ENCODE results near the gene SLC15A5. TPM values are rescaled to one million over a fixed set of nuclear protein-coding genes. Genes with fewer than 3 reads are reported as not detected.

Gene SLC15A5
- total and polyA plus RNA-seq, 4 donors = not detected

- H3K36me3 ChIP-seq (ENCODE audit: control insufficient read depth in 1 of 2, insufficient read depth in 2 of 2, low read length in 1 of 2) = no peaks in the 10 kb centered on the region
- H3K27ac ChIP-seq (ENCODE audit: low read depth in 1 of 2, low read length in 2 of 2) = no peak overlapping the region
- H3K4me1 ChIP-seq (ENCODE audit: control insufficient read depth in 1 of 2, insufficient read depth in 2 of 2, low read length in 2 of 2) = no peaks in the 10 kb centered on the region
- intact Hi-C loops (cut with DNase I) = no loop called here
- H3K9me3 ChIP-seq (ENCODE audit: control insufficient read depth, low read length) = no peaks in the 10 kb centered on the region
- no peak for DNase-seq
- no peaks in the 10 kb centered on the region for H3K27me3 ChIP-seq (ENCODE audit: control insufficient read depth in 1 of 2, insufficient read depth in 2 of 2, low read length in 1 of 2)
- ATAC-seq (ENCODE audit: low FRiP score) = peak; percentile 64
- no peak overlapping the region for H3K4me3 ChIP-seq (ENCODE audit: low read length in 2 of 2)
- 53 to 61% methylated on average over 3 of the region's 3 CpGs for WGBS, 2 donors
Observed at GRCh38 chr12:16281157-16281556, 3.7 kb upstream of the SLC15A5 start.

- no peak overlapping the region for H3K27ac ChIP-seq (ENCODE audit: low read depth in 1 of 2, low read length in 2 of 2)
- intact Hi-C loops (cut with DNase I) = no loop called here
- ATAC-seq (ENCODE audit: low FRiP score) (no peak), DNase-seq (no peak)
- no peaks in the 10 kb centered on the region for H3K36me3 ChIP-seq (ENCODE audit: control insufficient read depth in 1 of 2, insufficient read depth in 2 of 2, low read length in 1 of 2)
- H3K9me3 ChIP-seq (ENCODE audit: control insufficient read depth, low read length) = no peaks in the 10 kb centered on the region
- H3K4me1 ChIP-seq (ENCODE audit: control insufficient read depth in 1 of 2, insufficient read depth in 2 of 2, low read length in 2 of 2) = no peaks in the 10 kb centered on the region
- no peak overlapping the region for H3K4me3 ChIP-seq (ENCODE audit: low read length in 2 of 2)
- H3K27me3 ChIP-seq (ENCODE audit: control insufficient read depth in 1 of 2, insufficient read depth in 2 of 2, low read length in 1 of 2) = no peaks in the 10 kb centered on the region
- WGBS, 2 donors = 63 to 67% methylated on average over 3 of the region's 3 CpGs
Observed at GRCh38 chr12:16272222-16272621, 5.3 kb downstream of the SLC15A5 start.

GRCh38 chr12:16271062-16271461, 6.4 kb downstream of the SLC15A5 start:
- intact Hi-C loops (cut with DNase I) = no loop called here
- WGBS, 2 donors = 25 to 26% methylated on average over 1 of the region's 1 CpG
- Histone ChIP-seq H3K9me3 (ENCODE audit: control insufficient read depth, low read length) (no peaks in the 10 kb centered on the region), H3K27me3 (ENCODE audit: control insufficient read depth in 1 of 2, insufficient read depth in 2 of 2, low read length in 1 of 2) (no peaks in the 10 kb centered on the region), H3K36me3 (ENCODE audit: control insufficient read depth in 1 of 2, insufficient read depth in 2 of 2, low read length in 1 of 2) (no peaks in the 10 kb centered on the region), H3K27ac (ENCODE audit: low read depth in 1 of 2, low read length in 2 of 2) (no peak overlapping the region), H3K4me1 (ENCODE audit: control insufficient read depth in 1 of 2, insufficient read depth in 2 of 2, low read length in 2 of 2) (no peaks in the 10 kb centered on the region), H3K4me3 (ENCODE audit: low read length in 2 of 2) (no peak overlapping the region)
- ATAC-seq (ENCODE audit: low FRiP score) (no peak), DNase-seq (no peak)

GRCh38 chr12:16269946-16270345, 7.5 kb downstream of the SLC15A5 start:
- ATAC-seq (ENCODE audit: low FRiP score) = no peak
- WGBS, 2 donors = 52 to 68% methylated on average over 2 of the region's 2 CpGs

GRCh38 chr12:16266085-16266484, 11.4 kb downstream of the SLC15A5 start:
- Histone ChIP-seq H3K36me3 (ENCODE audit: control insufficient read depth in 1 of 2, insufficient read depth in 2 of 2, low read length in 1 of 2) (no peaks in the 10 kb centered on the region), H3K9me3 (ENCODE audit: control insufficient read depth, low read length) (no peaks in the 10 kb centered on the region), H3K27ac (ENCODE audit: low read depth in 1 of 2, low read length in 2 of 2) (no peak overlapping the region), H3K27me3 (ENCODE audit: control insufficient read depth in 1 of 2, insufficient read depth in 2 of 2, low read length in 1 of 2) (no peaks in the 10 kb centered on the region), H3K4me1 (ENCODE audit: control insufficient read depth in 1 of 2, insufficient read depth in 2 of 2, low read length in 2 of 2) (no peaks in the 10 kb centered on the region), H3K4me3 (ENCODE audit: low read length in 2 of 2) (no peak overlapping the region)
- 62 to 68% methylated on average over 1 of the region's 1 CpG for WGBS, 2 donors
- DNase-seq (no peak), ATAC-seq (ENCODE audit: low FRiP score) (no peak)
- intact Hi-C loops (cut with DNase I) = no loop called here

More at GRCh38 chr12:16269946-16270345, 7.5 kb downstream of the SLC15A5 start:
- H3K4me3 ChIP-seq (ENCODE audit: low read length in 2 of 2) = no peak overlapping the region
- no peaks in the 10 kb centered on the region for H3K36me3 ChIP-seq (ENCODE audit: control insufficient read depth in 1 of 2, insufficient read depth in 2 of 2, low read length in 1 of 2)
- H3K4me1 ChIP-seq (ENCODE audit: control insufficient read depth in 1 of 2, insufficient read depth in 2 of 2, low read length in 2 of 2) = no peaks in the 10 kb centered on the region
- H3K27me3 ChIP-seq (ENCODE audit: control insufficient read depth in 1 of 2, insufficient read depth in 2 of 2, low read length in 1 of 2) = no peaks in the 10 kb centered on the region
- DNase-seq = no peak
- intact Hi-C loops (cut with DNase I) = no loop called here
- H3K27ac ChIP-seq (ENCODE audit: low read depth in 1 of 2, low read length in 2 of 2) = no peak overlapping the region
- H3K9me3 ChIP-seq (ENCODE audit: control insufficient read depth, low read length) = no peaks in the 10 kb centered on the region

GRCh38 chr12:16261944-16262475, 15.5 kb downstream of the SLC15A5 start:
- intact Hi-C loops (cut with DNase I) = no loop called here
- no peaks in the 10 kb centered on the region for H3K4me1 ChIP-seq (ENCODE audit: control insufficient read depth in 1 of 2, insufficient read depth in 2 of 2, low read length in 2 of 2)
- H3K4me3 ChIP-seq (ENCODE audit: low read length in 2 of 2) = no peak overlapping the region
- no peak overlapping the region for H3K27ac ChIP-seq (ENCODE audit: low read depth in 1 of 2, low read length in 2 of 2)
- ATAC-seq (ENCODE audit: low FRiP score) (no peak), DNase-seq (no peak)
- 81 to 93% methylated on average over 2 of the region's 2 CpGs for WGBS, 2 donors
- H3K36me3 ChIP-seq (ENCODE audit: control insufficient read depth in 1 of 2, insufficient read depth in 2 of 2, low read length in 1 of 2) = no peaks in the 10 kb centered on the region
- H3K9me3 ChIP-seq (ENCODE audit: control insufficient read depth, low read length) = no peaks in the 10 kb centered on the region
- H3K27me3 ChIP-seq (ENCODE audit: control insufficient read depth in 1 of 2, insufficient read depth in 2 of 2, low read length in 1 of 2) = no peaks in the 10 kb centered on the region

- H3K36me3 ChIP-seq (ENCODE audit: control insufficient read depth in 1 of 2, insufficient read depth in 2 of 2, low read length in 1 of 2) = no peaks in the 10 kb centered on the region
- DNase-seq = no peak
- H3K27me3 ChIP-seq (ENCODE audit: control insufficient read depth in 1 of 2, insufficient read depth in 2 of 2, low read length in 1 of 2) = no peaks in the 10 kb centered on the region
- no peaks in the 10 kb centered on the region for H3K4me1 ChIP-seq (ENCODE audit: control insufficient read depth in 1 of 2, insufficient read depth in 2 of 2, low read length in 2 of 2)
- no peak overlapping the region for H3K27ac ChIP-seq (ENCODE audit: low read depth in 1 of 2, low read length in 2 of 2)
- intact Hi-C loops (cut with DNase I) = no loop called here
- ATAC-seq (ENCODE audit: low FRiP score) = no peak
- no peak overlapping the region for H3K4me3 ChIP-seq (ENCODE audit: low read length in 2 of 2)
- no peaks in the 10 kb centered on the region for H3K9me3 ChIP-seq (ENCODE audit: control insufficient read depth, low read length)
- 83 to 87% methylated on average over 4 of the region's 4 CpGs for WGBS, 2 donors
Observed at GRCh38 chr12:16260206-16260605, 17.3 kb downstream of the SLC15A5 start.

GRCh38 chr12:16258963-16259362, 18.5 kb downstream of the SLC15A5 start:
- Histone ChIP-seq H3K9me3 (ENCODE audit: control insufficient read depth, low read length) (no peaks in the 10 kb centered on the region), H3K4me3 (ENCODE audit: low read length in 2 of 2) (no peak overlapping the region), H3K27ac (ENCODE audit: low read depth in 1 of 2, low read length in 2 of 2) (no peak overlapping the region), H3K27me3 (ENCODE audit: control insufficient read depth in 1 of 2, insufficient read depth in 2 of 2, low read length in 1 of 2) (no peaks in the 10 kb centered on the region), H3K4me1 (ENCODE audit: control insufficient read depth in 1 of 2, insufficient read depth in 2 of 2, low read length in 2 of 2) (no peaks in the 10 kb centered on the region), H3K36me3 (ENCODE audit: control insufficient read depth in 1 of 2, insufficient read depth in 2 of 2, low read length in 1 of 2) (no peaks in the 10 kb centered on the region)
- ATAC-seq (ENCODE audit: low FRiP score) (no peak), DNase-seq (no peak)
- intact Hi-C loops (cut with DNase I) = no loop called here
- WGBS, 2 donors = 74 to 88% methylated on average over 1 to 2 of the region's 2 CpGs

GRCh38 chr12:16246264-16246663, 31.2 kb downstream of the SLC15A5 start:
- intact Hi-C loops (cut with DNase I) = no loop called here
- 75 to 76% methylated on average over 1 of the region's 1 CpG for WGBS, 2 donors
- H3K36me3 ChIP-seq (ENCODE audit: control insufficient read depth in 1 of 2, insufficient read depth in 2 of 2, low read length in 1 of 2) = no peaks in the 10 kb centered on the region
- no peaks in the 10 kb centered on the region for H3K4me1 ChIP-seq (ENCODE audit: control insufficient read depth in 1 of 2, insufficient read depth in 2 of 2, low read length in 2 of 2)
- ATAC-seq (ENCODE audit: low FRiP score) (no peak), DNase-seq (no peak)
- no peaks in the 10 kb centered on the region for H3K9me3 ChIP-seq (ENCODE audit: control insufficient read depth, low read length)
- H3K4me3 ChIP-seq (ENCODE audit: low read length in 2 of 2) = no peak overlapping the region
- no peak overlapping the region for H3K27ac ChIP-seq (ENCODE audit: low read depth in 1 of 2, low read length in 2 of 2)
- no peaks in the 10 kb centered on the region for H3K27me3 ChIP-seq (ENCODE audit: control insufficient read depth in 1 of 2, insufficient read depth in 2 of 2, low read length in 1 of 2)

Data from aorta (tissue), 5 donors.